Upper lobe of right lung (tissue), 1 donor: ENCODE data around the gene USP49. TPM values are rescaled to one million over a fixed set of nuclear protein-coding genes. Genes with fewer than 3 reads are reported as not detected.

ENCODE experiments used
- ATAC-seq: fragments of 200-7000 bp; cut with Tn5 transposase; one replicate; pipeline ENCODE4 v1.9.1; 2020; ENCODE audit warnings: mild to moderate bottlenecking, moderate library complexity
- DNase-seq: peaks from one replicate; pipeline ENCODE4 v3.0.0-alpha.2; 2020
- H3K27ac ChIP-seq: fragments of 200-600 bp; one replicate; pipeline ENCODE4 v1.8.0; 2022
- H3K27me3 ChIP-seq: fragments of 200-600 bp; one replicate; pipeline ENCODE4 v1.8.0; 2022; ENCODE audit warnings: mild to moderate bottlenecking
- H3K36me3 ChIP-seq: fragments of 200-600 bp; one replicate; pipeline ENCODE4 v1.8.0; 2022
- H3K4me1 ChIP-seq: fragments of 200-600 bp; one replicate; pipeline ENCODE4 v1.8.0; 2022
- H3K4me3 ChIP-seq: fragments of 200-600 bp; one replicate; pipeline ENCODE4 v1.8.0; 2022; ENCODE audit warnings: mild to moderate bottlenecking
- H3K9me3 ChIP-seq: fragments of 200-600 bp; one replicate; pipeline ENCODE4 v1.8.0; 2022
- intact Hi-C: fragments of 100-400 bp; cut with DNase I; formaldehyde crosslinking; loops from one replicate; pipeline ENCODE4 v1.11.0; 2022
- total RNA-seq: library from RNA; stranded (reverse); fragmentation: NEBNext Ultra II Directional; extraction: Animal tissue kit (Norgen Biotek cat#: 25700); gene quantifications from one replicate; pipeline ENCODE4 v1.2.1, GENCODE V29; 2021
- TF ChIP-seq, protein P1 (sequence below): fragments of 200-600 bp; IDR thresholded peaks from one replicate; pipeline ENCODE4 v1.8.0; 2022; ENCODE audit warnings: antibody characterized with exemption
- donor health status: DM: no; HTN: yes; CAD: no; lungs with severe emphysema.

USP49 gene
- total RNA-seq, 1 donor from 2014 or later = 2.7 TPM

GRCh38 chr6:41740366-41741162, 154.6 kb downstream of the USP49 start:
- H3K27ac ChIP-seq = no peak overlapping the region
- DNase-seq = no peak

More at GRCh38 chr6:41740366-41741162, 154.6 kb downstream of the USP49 start:
- H3K36me3 ChIP-seq = no peaks in the 10 kb centered on the region
- no peak overlapping the region for H3K4me3 ChIP-seq
- H3K4me1 ChIP-seq = no peaks in the 10 kb centered on the region
- no peaks in the 10 kb centered on the region for H3K9me3 ChIP-seq
- no peaks in the 10 kb centered on the region for H3K27me3 ChIP-seq
- TF ChIP-seq, protein P1, sequence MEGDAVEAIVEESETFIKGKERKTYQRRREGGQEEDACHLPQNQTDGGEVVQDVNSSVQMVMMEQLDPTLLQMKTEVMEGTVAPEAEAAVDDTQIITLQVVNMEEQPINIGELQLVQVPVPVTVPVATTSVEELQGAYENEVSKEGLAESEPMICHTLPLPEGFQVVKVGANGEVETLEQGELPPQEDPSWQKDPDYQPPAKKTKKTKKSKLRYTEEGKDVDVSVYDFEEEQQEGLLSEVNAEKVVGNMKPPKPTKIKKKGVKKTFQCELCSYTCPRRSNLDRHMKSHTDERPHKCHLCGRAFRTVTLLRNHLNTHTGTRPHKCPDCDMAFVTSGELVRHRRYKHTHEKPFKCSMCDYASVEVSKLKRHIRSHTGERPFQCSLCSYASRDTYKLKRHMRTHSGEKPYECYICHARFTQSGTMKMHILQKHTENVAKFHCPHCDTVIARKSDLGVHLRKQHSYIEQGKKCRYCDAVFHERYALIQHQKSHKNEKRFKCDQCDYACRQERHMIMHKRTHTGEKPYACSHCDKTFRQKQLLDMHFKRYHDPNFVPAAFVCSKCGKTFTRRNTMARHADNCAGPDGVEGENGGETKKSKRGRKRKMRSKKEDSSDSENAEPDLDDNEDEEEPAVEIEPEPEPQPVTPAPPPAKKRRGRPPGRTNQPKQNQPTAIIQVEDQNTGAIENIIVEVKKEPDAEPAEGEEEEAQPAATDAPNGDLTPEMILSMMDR = no peak
- intact Hi-C loops = no loop called here
- ATAC-seq = no peak

Other genes with a start within 250 kb of the USP49 start
- gene TFEB, start 159.8 kb downstream of the USP49 start, total RNA-seq = 40.3 TPM
- 1,050 TPM for gene PGC, start 148.0 kb downstream of the USP49 start, total RNA-seq
- gene FRS3, start 115.5 kb downstream of the USP49 start, total RNA-seq = 8.5 TPM
- 14.2 TPM for gene PRICKLE4, start 114.6 kb downstream of the USP49 start, total RNA-seq
- 138 TPM for gene TOMM6, start 107.7 kb downstream of the USP49 start, total RNA-seq
- 18.3 TPM for gene MED20, start 25.8 kb upstream of the USP49 start, total RNA-seq
- gene BYSL, start 26.1 kb upstream of the USP49 start, total RNA-seq = 11.6 TPM
- 186 TPM for gene CCND3, start 46.4 kb upstream of the USP49 start, total RNA-seq
- gene TAF8, start 155.1 kb upstream of the USP49 start, total RNA-seq = 31.1 TPM
- gene C6orf132, start 247.2 kb upstream of the USP49 start, total RNA-seq = 11.5 TPM